HG03565 (cell line): Measurements from ENCODE around the gene RAB8B.
"Not testable (repeated sequence)": the region's sequence is repeated elsewhere in the genome, so short reads cannot be mapped to it uniquely, and the experiment has no call there.

Experiments used
- ATAC-seq: cut with Tn5 transposase; IDR thresholded peaks from one replicate; pipeline ENCODE4 v1.9.1; 2021; ENCODE audit warnings: mild to moderate bottlenecking, moderate library complexity; ENCODE audit not compliant: unreplicated experiment

RAB8B gene

GRCh38 chr15:63203451-63204090 lies 14.2 kb downstream of the RAB8B start:
- ATAC-seq: no peak

GRCh38 chr15:63206079-63206478 lies 16.7 kb downstream of the RAB8B start:
- ATAC-seq: no peak

- not testable (repeated sequence) for ATAC-seq
These were observed 19.4 kb downstream of the RAB8B start for GRCh38 chr15:63208824-63209223.

GRCh38 chr15:63210151-63211091 lies 21.0 kb downstream of the RAB8B start:
- no peak for ATAC-seq

GRCh38 chr15:63211092-63211490 lies 21.7 kb downstream of the RAB8B start:
- no peak for ATAC-seq

GRCh38 chr15:63211549-63211948 lies 22.1 kb downstream of the RAB8B start:
- no peak for ATAC-seq

GRCh38 chr15:63212050-63213004 lies 22.9 kb downstream of the RAB8B start:
- no peak for ATAC-seq

GRCh38 chr15:63218100-63218808 lies 28.8 kb downstream of the RAB8B start:
- ATAC-seq: no peak

GRCh38 chr15:63219196-63219710 lies 29.8 kb downstream of the RAB8B start:
- no peak for ATAC-seq

- no peak for ATAC-seq
These were observed 31.9 kb downstream of the RAB8B start for GRCh38 chr15:63221346-63221745.

- ATAC-seq: no peak
These were observed 34.1 kb downstream of the RAB8B start for GRCh38 chr15:63223463-63223862.

GRCh38 chr15:63225381-63225780 lies 36.0 kb downstream of the RAB8B start:
- no peak for ATAC-seq

GRCh38 chr15:63226155-63226883 lies 36.9 kb downstream of the RAB8B start:
- ATAC-seq: no peak

GRCh38 chr15:63226966-63227401 lies 37.6 kb downstream of the RAB8B start:
- no peak for ATAC-seq

- no peak for ATAC-seq
These were observed 38.3 kb downstream of the RAB8B start for GRCh38 chr15:63227689-63228088.

GRCh38 chr15:63231206-63231605 lies 41.8 kb downstream of the RAB8B start:
- no peak for ATAC-seq

GRCh38 chr15:63231706-63232105 lies 42.3 kb downstream of the RAB8B start:
- ATAC-seq: no peak

- no peak for ATAC-seq
These were observed 43.0 kb downstream of the RAB8B start for GRCh38 chr15:63232405-63232804.

- ATAC-seq: no peak
These were observed 43.5 kb downstream of the RAB8B start for GRCh38 chr15:63232943-63233342.
